T-cell (primary cell): Measurements from ENCODE around the gene JMJD8. TPM values are rescaled to one million over a fixed set of nuclear protein-coding genes. Genes with fewer than 3 reads are reported as not detected.

Experiments used
- ATAC-seq, 4 experiments: fragments of 200-7000 bp in 3 of 4; fragments of 150-1000 bp in 1 of 4; cut with Tn5 transposase; replicated peaks in 1 of 4; 1 replicate in 3 of 4; 2 replicates in 1 of 4; pipeline ENCODE4 v1.10.0; 2021; ENCODE audit warnings: moderate library complexity in 3 of 4, mild to moderate bottlenecking in 2 of 4, moderate number of reproducible peaks in 1 of 4
- CTCF ChIA-PET, 2 donors: fragments of 300-600 bp; sonication (Branson Sonifier 250); formaldehyde crosslinking; loops; one replicate each; lab custom pipeline; 2022; ENCODE audit warnings: antibody characterized with exemption in 2 of 2; lab: Charles Lee
- POLR2A ChIA-PET, 2 donors: fragments of 300-600 bp; sonication (Branson Sonifier 250); formaldehyde crosslinking; loops; one replicate each; lab custom pipeline; 2022; ENCODE audit warnings: antibody characterized with exemption in 2 of 2; lab: Charles Lee
- DNase-seq, 35 experiments: peaks; one replicate each; pipeline versions ENCODE4 v3.0.0 to v3.0.0-alpha.2; 2013 to 2023
- H3K27ac ChIP-seq: one replicate; pipeline ENCODE4 v1.5.1; 2013; ENCODE audit warnings: low read length
- H3K27me3 ChIP-seq, 2 experiments: replicated peaks in 1 of 2; 1 replicate in 1 of 2; 2 replicates in 1 of 2; pipeline versions ENCODE4 v1.6.1 to v1.7.0; 2013; ENCODE audit warnings: low read length in 1 of 2, mixed read lengths in 1 of 2; ENCODE audit not compliant: control insufficient read depth in 2 of 2, insufficient read depth in 2 of 2; ENCODE audit errors: extremely low read depth in 1 of 2
- H3K36me3 ChIP-seq, 2 donors: 1 replicate in 1 of 2; 2 replicates in 1 of 2; pipeline versions ENCODE4 v1.6.1 to v1.7.0; 2013; ENCODE audit warnings: low read length in 1 of 2; ENCODE audit not compliant: control insufficient read depth in 2 of 2, insufficient read depth in 1 of 2; ENCODE audit errors: extremely low read depth in 1 of 2
- H3K4me1 ChIP-seq, 2 experiments: 1 replicate in 1 of 2; 2 replicates in 1 of 2; pipeline versions ENCODE4 v1.6.1 to v1.7.0; 2013; ENCODE audit warnings: low read length in 2 of 2, mixed read lengths in 1 of 2; ENCODE audit not compliant: insufficient read depth in 2 of 2, control insufficient read depth in 1 of 2; ENCODE audit errors: extremely low read depth in 1 of 2
- H3K4me3 ChIP-seq, 2 donors: 1 replicate in 1 of 2; 2 replicates in 1 of 2; pipeline versions ENCODE4 v1.5.1 to v1.7.0; 2013; ENCODE audit warnings: mild to moderate bottlenecking in 2 of 2, low read length in 1 of 2, moderate library complexity in 1 of 2; ENCODE audit not compliant: control insufficient read depth in 1 of 2; ENCODE audit errors: extremely low read depth in 1 of 2
- H3K9me3 ChIP-seq: 2 replicates; pipeline ENCODE4 v1.7.0; 2013
- H3K27ac Mint-ChIP-seq, 2 donors: one replicate each; pipeline ENCODE4 v1.8.0; 2020 to 2021; ENCODE audit warnings: mild to moderate bottlenecking in 2 of 2, mixed read lengths in 2 of 2
- H3K27me3 Mint-ChIP-seq, 2 donors: one replicate each; pipeline ENCODE4 v1.8.0; 2021 to 2022; ENCODE audit warnings: mixed read lengths in 2 of 2
- H3K36me3 Mint-ChIP-seq: one replicate; pipeline ENCODE4 v1.8.0; 2021; ENCODE audit warnings: mixed read lengths
- H3K4me1 Mint-ChIP-seq, 3 donors: one replicate each; pipeline ENCODE4 v1.8.0; 2020 to 2022; ENCODE audit warnings: mixed read lengths in 3 of 3, mild to moderate bottlenecking in 1 of 3
- H3K4me3 Mint-ChIP-seq, 3 donors: one replicate each; pipeline ENCODE4 v1.8.0; 2020 to 2022; ENCODE audit warnings: mild to moderate bottlenecking in 3 of 3, mixed read lengths in 3 of 3, moderate library complexity in 3 of 3
- H3K9me3 Mint-ChIP-seq, 3 donors: one replicate each; pipeline ENCODE4 v1.8.0; 2020 to 2022; ENCODE audit warnings: mixed read lengths in 3 of 3
- WGBS: methylation state at CpG from one replicate; pipeline ENCODE4 v1.1.5; 2013; ENCODE audit warnings: missing lambda C conversion rate; ENCODE audit not compliant: insufficient coverage; 5-methylcytosine and 5-hydroxymethylcytosine counted together
- total RNA-seq, 35 experiments: library from RNA in 6 of 35; stranded (reverse) in 6 of 35; fragments of 120-200 nt in 1 of 35; gene quantifications; one replicate each; pipeline versions ENCODE4 v1.2.1 to v1.2.4 and lab custom pipeline; 2013 to 2026

Gene JMJD8
- total RNA-seq, 5 donors from 2014 or later (not counting 1 experiment from before 2014, with no cell fraction given), result 27.3 to 54.4 (median 49.1) TPM

DNA sequence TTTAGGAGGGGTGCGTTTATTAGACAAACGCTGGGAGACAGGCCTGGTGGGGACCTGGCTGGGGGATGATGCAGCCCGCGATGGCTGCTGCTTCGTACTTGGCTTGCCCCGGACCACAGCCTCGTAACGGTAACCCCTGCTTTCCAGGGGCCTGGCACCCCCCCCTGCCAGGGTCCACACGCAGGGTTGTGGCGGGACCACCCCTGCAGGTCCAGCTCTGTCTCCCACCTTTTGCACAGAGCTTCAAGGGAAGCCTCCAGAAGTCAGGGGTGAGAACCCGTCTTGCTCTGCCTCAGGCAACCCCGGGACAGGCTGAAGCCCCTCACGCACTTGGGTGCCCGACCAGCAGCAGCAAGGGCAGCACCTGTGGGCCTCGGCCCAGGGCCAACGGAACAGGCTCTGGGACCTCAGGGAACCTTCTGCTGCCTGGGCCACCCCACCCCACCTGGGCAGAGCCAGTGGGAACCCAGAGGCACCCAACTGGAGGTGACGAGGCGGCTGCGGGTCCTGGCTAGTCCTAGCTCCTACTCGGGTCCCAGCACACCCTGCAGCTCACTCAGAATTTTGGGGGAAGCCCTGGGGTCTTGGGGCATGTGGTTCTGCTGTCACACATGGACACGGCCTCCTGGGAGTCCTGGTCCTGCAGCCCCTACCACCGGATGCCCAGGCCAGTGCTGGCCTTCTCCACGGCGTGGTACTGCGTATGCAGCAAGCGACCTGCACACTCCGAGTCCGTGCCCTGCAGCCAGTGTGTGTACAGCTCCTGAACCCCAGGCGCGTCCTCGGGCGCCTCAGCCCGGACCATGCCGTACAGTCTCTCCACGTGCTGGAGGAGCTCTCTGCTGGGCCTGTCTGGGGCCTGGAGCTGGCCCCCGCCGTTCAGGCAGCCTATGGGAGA is 45.9 kb upstream of the JMJD8 start:
- H3K4me1 Mint-ChIP-seq, result peaks cover 0 to 5% (median 4%) of the 10 kb centered on the region in 3 donors
- Histone ChIP-seq H3K9me3 (no peaks in the 10 kb centered on the region), H3K4me3 (no peak overlapping the region), H3K4me1 (peaks cover 0 to 25% of the 10 kb centered on the region in 2 experiments), H3K27ac (no peak overlapping the region), H3K36me3 (peaks cover 6 to 23% of the 10 kb centered on the region in 2 donors), H3K27me3 (peaks cover 0 to 3% of the 10 kb centered on the region in 2 experiments)
- 92% methylated on average over 36 of the region's 37 CpGs for WGBS
- no peaks in the 10 kb centered on the region for H3K27me3 Mint-ChIP-seq
- H3K9me3 Mint-ChIP-seq, result no peaks in the 10 kb centered on the region
- no peak for ATAC-seq
- POLR2A ChIA-PET, result no interaction called here
- CTCF ChIA-PET, result interaction anchor here in 1 of 2 donors (0.5 kb wide), 1 partner anchor 19 kb away, joined by 4 read pairs; no protein-coding TSS in a partner anchor
- H3K4me3 Mint-ChIP-seq, result peak overlapping the region; percentile 9 to 39 (median 37)
- no peak for DNase-seq
- H3K27ac Mint-ChIP-seq, result no peak overlapping the region
- peaks cover under 1% of the 10 kb centered on the region for H3K36me3 Mint-ChIP-seq

DNA sequence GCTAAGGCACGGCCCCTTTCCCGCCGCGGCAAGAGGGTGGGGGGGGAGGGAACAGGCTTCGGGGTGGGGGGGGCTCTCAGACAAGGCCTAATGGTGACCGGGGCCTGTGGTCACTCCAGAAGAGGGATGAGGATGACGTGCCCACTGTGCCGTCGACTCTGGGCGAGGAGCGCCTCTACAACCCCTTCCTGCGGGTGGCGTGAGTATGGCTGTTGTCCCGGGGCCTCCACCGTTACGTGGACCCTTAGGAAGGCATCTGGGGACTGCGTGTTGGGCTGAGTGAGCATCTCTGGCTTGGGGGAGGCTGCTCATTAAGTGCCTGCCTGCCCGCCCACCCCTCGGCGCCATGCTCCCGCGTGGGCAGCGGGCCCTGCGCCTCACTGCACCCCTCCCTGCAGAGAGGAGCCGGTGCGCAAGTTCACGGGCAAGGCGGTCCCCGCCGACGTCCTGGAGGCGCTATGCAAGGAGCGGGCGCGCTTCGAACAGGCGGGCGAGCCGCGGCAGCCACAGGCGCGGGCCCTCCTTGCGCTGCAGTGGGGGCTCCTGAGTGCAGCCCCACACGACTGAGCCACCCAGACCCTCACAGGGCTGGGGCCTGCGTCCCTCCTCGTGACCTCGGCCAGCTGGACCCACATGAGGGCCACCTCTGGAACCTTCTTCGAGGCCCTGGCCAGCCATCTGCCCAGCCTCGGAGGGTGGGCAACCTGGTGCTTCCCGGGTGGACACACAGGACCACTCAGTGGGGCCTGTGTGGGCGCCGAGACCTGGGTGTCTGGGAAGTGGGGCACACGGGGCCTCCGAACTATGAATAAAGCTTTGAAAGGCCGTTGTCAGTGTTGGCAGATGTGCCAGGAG is 45.0 kb upstream of the JMJD8 start:
- Histone ChIP-seq H3K4me1 (peaks cover 0 to 25% of the 10 kb centered on the region in 2 experiments), H3K27me3 (peaks cover 0 to 3% of the 10 kb centered on the region in 2 experiments), H3K9me3 (no peaks in the 10 kb centered on the region), H3K27ac (no peak overlapping the region), H3K4me3 (no peak overlapping the region), H3K36me3 (peaks cover 3 to 15% of the 10 kb centered on the region in 2 donors)
- DNase-seq, result no peak
- Mint-ChIP-seq H3K9me3 (no peaks in the 10 kb centered on the region), H3K36me3 (no peaks in the 10 kb centered on the region), H3K4me3 (peak overlapping the region in 1 of 3 donors; percentile 44), H3K4me1 (peaks cover 0 to 5% (median 4%) of the 10 kb centered on the region in 3 donors), H3K27ac (no peak overlapping the region), H3K27me3 (no peaks in the 10 kb centered on the region)
- WGBS, result 87% methylated on average over 46 of the region's 55 CpGs
- ChIA-PET POLR2A (no interaction called here), CTCF (no interaction called here)
- ATAC-seq, result no peak

DNA sequence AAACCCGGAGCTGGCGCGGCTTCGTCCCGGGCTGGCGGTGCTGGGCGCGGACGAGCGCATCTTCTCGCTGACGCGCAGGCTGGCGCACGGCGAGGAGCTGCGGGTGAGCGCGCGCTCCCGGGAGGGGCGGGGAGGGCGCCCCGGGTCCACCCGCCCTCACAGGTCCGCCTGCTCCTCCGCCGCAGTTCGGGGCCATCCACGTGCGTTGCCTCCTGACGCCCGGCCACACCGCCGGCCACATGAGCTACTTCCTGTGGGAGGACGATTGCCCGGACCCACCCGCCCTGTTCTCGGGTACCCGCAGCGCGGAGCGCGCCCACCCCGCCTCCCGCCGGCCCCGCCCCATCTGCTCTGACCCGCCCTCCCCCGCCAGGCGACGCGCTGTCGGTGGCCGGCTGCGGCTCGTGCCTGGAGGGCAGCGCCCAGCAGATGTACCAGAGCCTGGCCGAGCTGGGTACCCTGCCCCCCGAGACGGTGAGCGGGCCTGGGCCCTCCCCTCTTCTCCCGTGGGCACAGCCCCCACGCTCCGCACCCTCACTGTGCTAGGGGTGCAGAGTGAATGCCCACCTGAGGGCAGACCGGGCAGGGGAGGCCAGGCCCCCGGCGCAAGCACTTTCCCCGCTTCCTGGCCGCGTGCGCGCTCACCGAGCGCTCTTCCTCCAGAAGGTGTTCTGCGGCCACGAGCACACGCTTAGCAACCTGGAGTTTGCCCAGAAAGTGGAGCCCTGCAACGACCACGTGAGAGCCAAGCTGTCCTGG is 44.2 kb upstream of the JMJD8 start:
- Mint-ChIP-seq H3K27me3 (no peaks in the 10 kb centered on the region), H3K4me3 (peak overlapping the region; percentile 25 to 80 (median 49)), H3K4me1 (peaks cover 0 to 6% (median 5%) of the 10 kb centered on the region in 3 donors), H3K9me3 (no peaks in the 10 kb centered on the region), H3K27ac (no peak overlapping the region), H3K36me3 (no peaks in the 10 kb centered on the region)
- ChIA-PET POLR2A (interaction anchor here in 1 of 2 donors (0.6 kb wide), 1 partner anchor 23 kb away, joined by 4 read pairs; no protein-coding TSS in a partner anchor), CTCF (interaction anchor here in 1 of 2 donors (0.6 to 0.9 kb wide), 2 partner anchors 12 to 60 kb away, joined by 3 read pairs; partner anchors contain the start of genes CHTF18 and RPUSD1)
- H3K27me3 ChIP-seq, result peaks cover 0 to 3% of the 10 kb centered on the region in 2 experiments
- H3K4me1 ChIP-seq, result peaks cover 0 to 29% of the 10 kb centered on the region in 2 experiments
- peak overlapping the region in 1 of 2 donors; percentile 77 for H3K4me3 ChIP-seq
- ATAC-seq, result peak; percentile 62 to 73 (median 66)
- peaks cover 3 to 11% of the 10 kb centered on the region in 2 donors for H3K36me3 ChIP-seq
- WGBS, result under 1% methylated on average over 76 of the region's 80 CpGs
- DNase-seq, result peak in 34 of 35 experiments; percentile 31 to 86 (median 57)
- no peaks in the 10 kb centered on the region for H3K9me3 ChIP-seq
- no peak overlapping the region for H3K27ac ChIP-seq

DNA sequence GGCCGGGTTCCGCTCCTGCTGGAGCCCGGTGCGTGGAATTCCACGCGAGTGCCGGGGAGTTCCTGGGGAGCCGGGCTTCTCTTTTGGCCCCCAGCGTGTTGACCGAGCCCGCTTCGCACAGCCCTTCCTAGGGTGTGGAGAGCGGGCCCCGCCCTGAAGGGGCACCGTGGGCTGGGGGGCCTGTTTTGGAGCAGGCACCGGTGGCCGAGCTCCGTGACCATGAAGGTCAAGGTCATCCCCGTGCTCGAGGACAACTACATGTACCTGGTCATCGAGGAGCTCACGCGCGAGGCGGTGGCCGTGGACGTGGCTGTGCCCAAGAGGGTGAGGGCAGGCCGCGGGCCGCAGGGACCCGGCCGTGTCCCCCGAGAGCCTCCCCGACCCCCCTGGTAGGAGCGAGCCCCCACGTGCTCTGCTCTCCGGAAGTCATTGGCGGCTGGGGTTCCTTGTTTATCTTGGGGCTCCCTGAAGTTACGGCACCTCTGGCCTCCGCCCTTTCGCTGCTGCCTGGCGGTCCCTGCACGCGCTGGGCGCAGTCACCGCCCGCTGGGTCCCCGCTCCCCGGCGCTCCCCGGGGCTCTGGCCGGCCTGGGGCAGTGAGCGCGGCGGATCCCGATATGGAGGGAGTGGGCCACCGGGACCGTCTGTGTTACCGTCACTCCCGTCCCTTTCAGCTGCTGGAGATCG is 43.3 kb upstream of the JMJD8 start:
- ATAC-seq (peak; percentile 21 to 53 (median 34)), DNase-seq (peak in 2 of 35 experiments; percentile 46 to 53)
- Mint-ChIP-seq H3K36me3 (no peaks in the 10 kb centered on the region), H3K27ac (no peak overlapping the region), H3K4me1 (peaks cover 5 to 10% (median 6%) of the 10 kb centered on the region in 3 donors), H3K4me3 (peak overlapping the region; percentile 52 to 80 (median 60)), H3K27me3 (no peaks in the 10 kb centered on the region), H3K9me3 (no peaks in the 10 kb centered on the region)
- Histone ChIP-seq H3K4me3 (peak overlapping the region; percentile 74 to 77), H3K4me1 (peaks cover 0 to 37% of the 10 kb centered on the region in 2 experiments), H3K36me3 (peaks cover 3 to 5% of the 10 kb centered on the region in 2 donors), H3K9me3 (no peaks in the 10 kb centered on the region), H3K27me3 (peaks cover 0 to 3% of the 10 kb centered on the region in 2 experiments), H3K27ac (peak overlapping the region; percentile 68)
- ChIA-PET CTCF (interaction anchor here in 1 of 2 donors (0.9 kb wide), 1 partner anchor 11 kb away, joined by 3 read pairs; no protein-coding TSS in a partner anchor), POLR2A (no interaction called here)
- WGBS, result under 1% methylated on average over 56 of the region's 61 CpGs

DNA sequence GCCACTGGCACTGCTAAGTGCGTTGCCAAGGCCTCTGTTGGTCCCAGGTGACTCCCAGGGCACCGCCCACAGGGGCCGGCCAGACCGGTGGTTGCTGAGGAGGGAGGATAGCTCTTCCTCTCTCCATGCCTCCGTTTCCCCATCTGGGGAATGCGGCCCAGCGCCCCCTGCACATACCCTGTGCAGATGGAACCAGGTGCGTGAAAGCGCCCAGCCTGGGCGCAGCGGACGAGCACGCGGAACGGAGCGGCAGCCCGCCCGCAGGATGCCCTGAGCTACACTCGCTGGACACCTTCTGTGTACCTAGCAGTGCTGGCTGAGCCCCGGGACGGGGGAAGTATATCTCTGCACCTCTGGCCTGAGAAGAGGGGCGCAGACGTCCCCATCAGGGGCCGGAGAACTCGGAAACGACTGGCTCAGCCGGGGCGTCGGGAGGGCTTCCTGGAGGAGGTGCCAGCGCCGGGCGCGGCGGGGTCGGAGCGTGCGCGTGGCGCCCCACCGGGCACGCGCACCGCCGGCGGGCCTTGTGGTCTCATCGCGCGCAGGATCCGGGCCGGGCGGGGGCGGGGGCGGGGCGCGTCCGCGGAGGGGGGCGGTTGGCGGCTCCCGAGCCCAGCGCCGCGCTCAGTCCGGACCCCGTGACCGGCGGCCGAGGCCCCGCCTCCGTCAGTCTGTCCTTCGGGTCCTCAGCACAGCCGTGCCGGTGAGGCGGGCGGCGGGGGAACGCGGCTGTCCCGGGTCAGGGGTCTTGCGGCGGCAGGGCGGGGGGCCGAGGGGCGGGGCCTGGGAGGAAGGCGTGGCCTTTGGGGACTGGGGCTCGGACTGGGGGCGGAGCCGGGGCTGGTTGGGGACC is 42.5 kb upstream of the JMJD8 start, which contains the start of the genes CCDC78 and HAGHL:
CCDC78 (minus strand) TSS at position 6 of the 853 bp plus-strand sequence. CDS start 76 bp downstream, outside the sequence.
HAGHL (plus strand) TSS at position 669 of the 853 bp plus-strand sequence. CDS start 404 bp downstream, outside the sequence.
- Histone ChIP-seq H3K27ac (peak within 1 kb of the TSS; percentile 68), H3K9me3 (no peaks in the 10 kb centered on the region), H3K4me3 (peak within 1 kb of the TSS; percentile 74 to 77), H3K27me3 (peaks cover 0 to 3% of the 10 kb centered on the region in 2 experiments), H3K36me3 (peaks cover 0 to 3% of the 10 kb centered on the region in 2 donors), H3K4me1 (peaks cover 0 to 45% of the 10 kb centered on the region in 2 experiments)
- Mint-ChIP-seq H3K36me3 (no peaks in the 10 kb centered on the region), H3K27me3 (no peaks in the 10 kb centered on the region), H3K4me3 (peak within 1 kb of the TSS; percentile 71 to 80 (median 73)), H3K27ac (peak within 1 kb of the TSS in 1 of 2 donors; percentile 61), H3K4me1 (peaks cover 5 to 12% (median 6%) of the 10 kb centered on the region in 3 donors), H3K9me3 (no peaks in the 10 kb centered on the region)
- 6% methylated on average over 84 of the region's 88 CpGs for WGBS
- peak; percentile 43 to 57 (median 50) for ATAC-seq
- ChIA-PET CTCF (interaction anchor here in 1 of 2 donors (1.5 kb wide), 1 partner anchor 14 kb away, joined by 5 read pairs; no protein-coding TSS in a partner anchor), POLR2A (no interaction called here)
- DNase-seq, result peak in 24 of 35 experiments; percentile 18 to 77 (median 47)
